GM10847 (cell line): ENCODE data around the gene MYORG.

Source experiments
- POLR2A ChIP-seq: IDR thresholded peaks from 2 replicates; pipeline ENCODE4 v1.6.1; 2011; ENCODE audit not compliant: insufficient read length; ENCODE audit errors: extremely low read depth

MYORG gene

GRCh38 chr9:34376596-34377403 is at the start of gene MYORG:
Gene MYORG (minus strand): TSS chr9:34376898. CDS start chr9:34372943, 3,955 bp downstream.
- peak; percentile 17 for TF ChIP-seq POLR2A

- no peak for TF ChIP-seq POLR2A
Measured at GRCh38 chr9:34419716-34420504, 43.2 kb upstream of the MYORG start.

- TF ChIP-seq POLR2A: no peak
Measured at GRCh38 chr9:34417734-34418133, 41.0 kb upstream of the MYORG start.

- TF ChIP-seq POLR2A: no peak
Measured at GRCh38 chr9:34413231-34413852, 36.6 kb upstream of the MYORG start.

- TF ChIP-seq POLR2A: no peak
Measured at GRCh38 chr9:34412336-34412735, 35.6 kb upstream of the MYORG start.

GRCh38 chr9:34409154-34409553 is 32.5 kb upstream of the MYORG start:
- TF ChIP-seq POLR2A: no peak

GRCh38 chr9:34408173-34408572 is 31.5 kb upstream of the MYORG start:
- TF ChIP-seq POLR2A: no peak

- TF ChIP-seq POLR2A: no peak
Measured at GRCh38 chr9:34406219-34406618, 29.5 kb upstream of the MYORG start.

GRCh38 chr9:34405719-34406118 is 29.0 kb upstream of the MYORG start:
- TF ChIP-seq POLR2A: no peak

GRCh38 chr9:34403554-34404380 is 27.1 kb upstream of the MYORG start:
- no peak for TF ChIP-seq POLR2A

GRCh38 chr9:34400686-34401602 is 24.2 kb upstream of the MYORG start:
- no peak for TF ChIP-seq POLR2A

GRCh38 chr9:34400275-34400674 is 23.6 kb upstream of the MYORG start:
- no peak for TF ChIP-seq POLR2A

GRCh38 chr9:34399729-34400128 is 23.0 kb upstream of the MYORG start:
- TF ChIP-seq POLR2A: no peak

GRCh38 chr9:34398875-34399274 is 22.2 kb upstream of the MYORG start:
- no peak for TF ChIP-seq POLR2A
